H9 (cell line): ENCODE data around the gene SCAF1. TPM values are rescaled to one million over a fixed set of nuclear protein-coding genes. Genes with fewer than 3 reads are reported as not detected.
A peak's percentile ranks its signal among the peaks of the same experiment; 100 is the strongest.

Experiments
- DNase-seq: peaks from one replicate; pipeline ENCODE4 v3.0.0-alpha.2; 2017
- H2AFZ ChIP-seq: one replicate; pipeline ENCODE4 v1.6.1; 2013; ENCODE audit warnings: mild to moderate bottlenecking, low read length, control low read depth, moderate library complexity
- H2AK5ac ChIP-seq: 2 replicates; pipeline ENCODE4 v1.6.1; 2013; ENCODE audit warnings: low read length, control low read depth, mixed read lengths; ENCODE audit not compliant: insufficient read length
- H2BK120ac ChIP-seq: one replicate; pipeline ENCODE4 v1.6.1; 2013; ENCODE audit warnings: low read depth, mild to moderate bottlenecking, low read length, control low read depth, inconsistent platforms; ENCODE audit not compliant: poor library complexity, severe bottlenecking
- H2BK12ac ChIP-seq: 2 replicates; pipeline ENCODE4 v1.6.1; 2013; ENCODE audit warnings: low read length, control low read depth, mixed read lengths, low read depth; ENCODE audit not compliant: insufficient read length
- H2BK15ac ChIP-seq: 2 replicates; pipeline ENCODE4 v1.6.1; 2013; ENCODE audit warnings: low read depth, low read length, control low read depth
- H2BK20ac ChIP-seq: one replicate; pipeline ENCODE4 v1.6.1; 2013; ENCODE audit warnings: low read depth, mild to moderate bottlenecking, low read length, control low read depth, inconsistent platforms; ENCODE audit not compliant: poor library complexity, severe bottlenecking
- H2BK5ac ChIP-seq: 2 replicates; pipeline ENCODE4 v1.6.1; 2013; ENCODE audit warnings: low read length, control low read depth, mixed read lengths; ENCODE audit not compliant: insufficient read length
- H3K14ac ChIP-seq: 2 replicates; pipeline ENCODE4 v1.6.1; 2013; ENCODE audit warnings: low read length, control low read depth; ENCODE audit not compliant: insufficient read depth
- H3K18ac ChIP-seq: 2 replicates; pipeline ENCODE4 v1.6.1; 2013; ENCODE audit warnings: low read depth, mild to moderate bottlenecking, mixed read lengths, low read length, control low read depth; ENCODE audit not compliant: insufficient read length
- H3K23ac ChIP-seq: 2 replicates; pipeline ENCODE4 v1.6.1; 2013; ENCODE audit warnings: low read length, control low read depth, mixed read lengths, low read depth; ENCODE audit not compliant: insufficient read length
- H3K23me2 ChIP-seq: 2 replicates; pipeline ENCODE4 v1.6.1; 2013; ENCODE audit warnings: low read depth, mild to moderate bottlenecking, mixed read lengths, low read length, control low read depth; ENCODE audit not compliant: insufficient read length, poor library complexity, severe bottlenecking
- H3K27ac ChIP-seq: 2 replicates; pipeline ENCODE4 v1.5.1; 2013; ENCODE audit warnings: low read length, control low read depth, mixed read lengths, low read depth; ENCODE audit not compliant: insufficient read length
- H3K27me3 ChIP-seq: 2 replicates; pipeline ENCODE4 v1.6.1; 2013; ENCODE audit warnings: low read length, control low read depth, inconsistent platforms; ENCODE audit not compliant: insufficient read depth
- H3K4ac ChIP-seq: 2 replicates; pipeline ENCODE4 v1.6.1; 2013; ENCODE audit warnings: low read depth, mild to moderate bottlenecking, control low read depth, inconsistent platforms, low read length, moderate library complexity
- H3K4me1 ChIP-seq: 2 replicates; pipeline ENCODE4 v1.6.1; 2013; ENCODE audit warnings: low read length, control low read depth, inconsistent platforms; ENCODE audit not compliant: insufficient read depth
- H3K4me2 ChIP-seq: 2 replicates; pipeline ENCODE4 v1.6.1; 2013; ENCODE audit warnings: low read length, control low read depth, mixed read lengths; ENCODE audit not compliant: insufficient read length, insufficient read depth
- H3K56ac ChIP-seq: 2 replicates; pipeline ENCODE4 v1.6.1; 2013; ENCODE audit warnings: low read depth, mild to moderate bottlenecking, mixed read lengths, low read length, control low read depth; ENCODE audit not compliant: insufficient read length
- H3K79me1 ChIP-seq: 2 replicates; pipeline ENCODE4 v1.6.1; 2013; ENCODE audit warnings: low read depth, mild to moderate bottlenecking, moderate library complexity, low read length, control low read depth, inconsistent platforms; ENCODE audit not compliant: insufficient read depth, poor library complexity, severe bottlenecking
- H3K79me2 ChIP-seq: 2 replicates; pipeline ENCODE4 v1.6.1; 2013; ENCODE audit warnings: low read length, control low read depth, inconsistent platforms; ENCODE audit not compliant: insufficient read depth
- H3K9ac ChIP-seq: 2 replicates; pipeline ENCODE4 v1.6.1; 2013; ENCODE audit warnings: low read length, control low read depth, mixed read lengths; ENCODE audit not compliant: insufficient read length; ENCODE audit errors: extremely low read depth
- H3K9me3 ChIP-seq: one replicate; pipeline ENCODE4 v1.6.1; 2013; ENCODE audit warnings: low read depth, low read length, inconsistent platforms; ENCODE audit not compliant: control insufficient read depth
- H3T11ph ChIP-seq: one replicate; pipeline ENCODE4 v1.6.1; 2013; ENCODE audit warnings: mild to moderate bottlenecking, low read length, control low read depth, inconsistent platforms
- H4K20me1 ChIP-seq: one replicate; pipeline ENCODE4 v1.6.1; 2013; ENCODE audit not compliant: control insufficient read depth, insufficient read length, insufficient read depth
- H4K5ac ChIP-seq: 2 replicates; pipeline ENCODE4 v1.6.1; 2013; ENCODE audit warnings: low read depth, mild to moderate bottlenecking, mixed read lengths, low read length, control low read depth; ENCODE audit not compliant: insufficient read length
- H4K8ac ChIP-seq: replicated peaks from 2 replicates; pipeline ENCODE4 v1.6.1; 2013; ENCODE audit warnings: low read length, control low read depth, mixed read lengths, low read depth; ENCODE audit not compliant: insufficient read length
- H4K91ac ChIP-seq: 2 replicates; pipeline ENCODE4 v1.6.1; 2013; ENCODE audit warnings: low read depth, mild to moderate bottlenecking, moderate library complexity, mixed read lengths, low read length, control low read depth; ENCODE audit not compliant: insufficient read length
- H3K27ac Mint-ChIP-seq, 3 experiments: 2 replicates in 2 of 3; 3 replicates in 1 of 3; pipeline ENCODE4 v1.8.0; 2020 to 2021; ENCODE audit warnings: mixed read lengths in 3 of 3, mild to moderate bottlenecking in 1 of 3, moderate library complexity in 1 of 3
- H3K27me3 Mint-ChIP-seq: 2 replicates; pipeline ENCODE4 v1.8.0; 2021; ENCODE audit warnings: low read depth, mild to moderate bottlenecking, moderate library complexity, mixed read lengths
- H3K36me3 Mint-ChIP-seq, 3 experiments: 2 replicates in 2 of 3; 3 replicates in 1 of 3; pipeline ENCODE4 v1.8.0; 2020 to 2021; ENCODE audit warnings: low read depth in 3 of 3, mixed read lengths in 3 of 3; ENCODE audit not compliant: insufficient read depth in 1 of 3
- H3K4me1 Mint-ChIP-seq, 2 experiments: 2 replicates each; pipeline ENCODE4 v1.8.0; 2020; ENCODE audit warnings: mixed read lengths in 2 of 2
- H3K4me3 Mint-ChIP-seq, 2 experiments: 2 replicates in 1 of 2; 3 replicates in 1 of 2; pipeline ENCODE4 v1.8.0; 2020 to 2021; ENCODE audit warnings: mild to moderate bottlenecking in 2 of 2, mixed read lengths in 2 of 2, moderate library complexity in 1 of 2
- H3K9me3 Mint-ChIP-seq, 2 experiments: 2 replicates in 1 of 2; 3 replicates in 1 of 2; pipeline ENCODE4 v1.8.0; 2020; ENCODE audit warnings: mild to moderate bottlenecking in 2 of 2, mixed read lengths in 2 of 2, moderate library complexity in 1 of 2
- WGBS: extraction: QIAGEN DNeasy Blood & Tissue Kit; methylation state at CpG from one replicate; pipeline ENCODE4 v1.1.7; 2013; ENCODE audit warnings: missing lambda C conversion rate, low lambda C conversion rate, mixed read lengths; ENCODE audit not compliant: insufficient read length; ENCODE audit errors: extremely low coverage; 5-methylcytosine and 5-hydroxymethylcytosine counted together
- total RNA-seq: library from RNA; stranded (reverse); gene quantifications from 2 replicates; pipeline ENCODE4 v1.2.1, GENCODE V29; 2021
- TF ChIP-seq, protein P1 (sequence below): fragments of 200-600 bp; sonication (generic); conservative IDR thresholded peaks from 3 replicates; pipeline ENCODE4 v1.8.0; 2021; ENCODE audit warnings: antibody characterized with exemption, mild to moderate bottlenecking

SCAF1 gene
- total RNA-seq, 1 experiment from 2014 or later, result 85.3 TPM

DNA sequence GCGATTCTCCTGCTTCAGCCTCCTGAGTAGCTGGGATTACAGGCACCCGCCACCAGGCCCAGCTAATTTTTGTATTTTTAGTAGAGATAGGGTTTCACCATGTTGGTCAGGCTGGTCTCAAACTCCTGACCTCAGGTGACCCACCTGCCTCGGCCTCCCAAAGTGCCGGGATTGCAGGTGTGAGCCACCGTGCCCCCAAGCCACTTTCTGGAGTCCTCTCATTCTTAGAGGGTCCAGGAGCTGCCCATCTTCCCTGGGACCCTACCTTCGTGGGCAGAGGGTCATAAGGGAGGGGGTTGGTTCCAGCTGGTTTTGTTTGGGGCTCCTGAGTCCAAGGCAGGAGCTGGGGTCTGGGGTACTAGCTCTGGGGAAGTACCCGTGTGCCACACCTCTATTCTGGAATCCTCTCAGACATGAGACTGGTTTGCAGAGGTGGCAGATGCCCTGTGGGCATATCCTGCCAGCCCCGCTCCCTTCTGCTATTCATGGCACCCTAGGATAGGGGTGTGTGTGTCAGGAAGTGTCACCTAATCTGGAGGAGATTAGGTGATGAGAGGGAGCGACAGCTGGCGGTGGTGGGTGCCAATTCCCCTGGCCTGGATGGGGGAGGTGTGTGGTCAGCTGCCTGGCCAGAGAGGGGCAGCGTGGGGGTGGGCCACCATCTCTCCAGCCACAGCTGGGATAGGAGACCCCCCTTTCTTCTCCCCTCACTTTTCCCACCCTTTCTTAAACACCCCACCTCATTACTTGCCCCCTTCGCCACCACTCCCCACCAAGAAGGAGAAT is 37.2 kb downstream of the SCAF1 start:
- Histone ChIP-seq H2AFZ (no peak overlapping the region), H4K8ac (no peak overlapping the region), H3K14ac (no peak overlapping the region), H3K23ac (no peak overlapping the region), H2BK120ac (no peak overlapping the region), H2BK12ac (no peak overlapping the region), H3K4me2 (no peak overlapping the region), H3K27me3 (no peaks in the 10 kb centered on the region), H3K79me2 (peaks cover 22% of the 10 kb centered on the region; the same call in 1 of the 2 replicates), H3K23me2 (peaks cover 4% of the 10 kb centered on the region), H3K27ac (no peak overlapping the region), H3K4ac (no peak overlapping the region), H3T11ph (no peak overlapping the region), H4K20me1 (no peaks in the 10 kb centered on the region), H2BK15ac (no peak overlapping the region), H3K9me3 (no peaks in the 10 kb centered on the region), H4K91ac (no peak overlapping the region), H2BK20ac (no peak overlapping the region), H3K9ac (no peak overlapping the region), H4K5ac (no peak overlapping the region), H2AK5ac (no peak overlapping the region), H3K56ac (no peak overlapping the region), H2BK5ac (no peak overlapping the region), H3K18ac (no peak overlapping the region), H3K79me1 (peaks cover 2% of the 10 kb centered on the region), H3K4me1 (peaks cover 6% of the 10 kb centered on the region)
- H3K4me1 Mint-ChIP-seq, result peaks cover 20 to 37% of the 10 kb centered on the region in 2 experiments
- WGBS, result no CpG with 5 or more reads among the region's 12 CpGs
- H3K27ac Mint-ChIP-seq, result peak overlapping the region in 1 of 3 experiments; percentile 97; a peak in 1 of 7 replicates
- peaks cover 2% of the 10 kb centered on the region; the same call in 1 of the 2 replicates for H3K27me3 Mint-ChIP-seq
- TF ChIP-seq, protein P1, sequence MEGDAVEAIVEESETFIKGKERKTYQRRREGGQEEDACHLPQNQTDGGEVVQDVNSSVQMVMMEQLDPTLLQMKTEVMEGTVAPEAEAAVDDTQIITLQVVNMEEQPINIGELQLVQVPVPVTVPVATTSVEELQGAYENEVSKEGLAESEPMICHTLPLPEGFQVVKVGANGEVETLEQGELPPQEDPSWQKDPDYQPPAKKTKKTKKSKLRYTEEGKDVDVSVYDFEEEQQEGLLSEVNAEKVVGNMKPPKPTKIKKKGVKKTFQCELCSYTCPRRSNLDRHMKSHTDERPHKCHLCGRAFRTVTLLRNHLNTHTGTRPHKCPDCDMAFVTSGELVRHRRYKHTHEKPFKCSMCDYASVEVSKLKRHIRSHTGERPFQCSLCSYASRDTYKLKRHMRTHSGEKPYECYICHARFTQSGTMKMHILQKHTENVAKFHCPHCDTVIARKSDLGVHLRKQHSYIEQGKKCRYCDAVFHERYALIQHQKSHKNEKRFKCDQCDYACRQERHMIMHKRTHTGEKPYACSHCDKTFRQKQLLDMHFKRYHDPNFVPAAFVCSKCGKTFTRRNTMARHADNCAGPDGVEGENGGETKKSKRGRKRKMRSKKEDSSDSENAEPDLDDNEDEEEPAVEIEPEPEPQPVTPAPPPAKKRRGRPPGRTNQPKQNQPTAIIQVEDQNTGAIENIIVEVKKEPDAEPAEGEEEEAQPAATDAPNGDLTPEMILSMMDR, result no peak
- H3K4me3 Mint-ChIP-seq, result peak overlapping the region; percentile 91 to 98
- H3K36me3 Mint-ChIP-seq, result peaks cover 32 to 38% (median 35%) of the 10 kb centered on the region in 3 experiments; a peak in 6 of 7 replicates
- DNase-seq, result no peak
- no peaks in the 10 kb centered on the region; a peak in 2 of 5 replicates for H3K9me3 Mint-ChIP-seq
